IMR-90 (cell line): Measurements from ENCODE around the gene SLTM. TPM values are rescaled to one million over a fixed set of nuclear protein-coding genes. Genes with fewer than 3 reads are reported as not detected.
A peak's percentile ranks its signal among the peaks of the same experiment; 100 is the strongest.

Experiments used
- ATAC-seq: fragments of 200-7000 bp; cut with Tn5 transposase; 2 replicates; pipeline ENCODE4 v1.9.1; 2020; ENCODE audit warnings: low read depth, mild to moderate bottlenecking, moderate library complexity
- BruUV-seq: library from RNA; stranded (reverse); fragments of 400-500 nt; replicated peaks from 2 replicates; lab custom pipeline; 2021; lab: Mats Ljungman, UMichigan
- CTCF ChIA-PET: fragments of 300-600 bp; formaldehyde crosslinking; extraction: SDS; loops from one replicate; lab custom pipeline; 2021; ENCODE audit warnings: antibody characterized with exemption; lab: Yijun Ruan, JAX
- POLR2A ChIA-PET: fragments of 300-600 bp; sonication (Branson Sonifier 250); formaldehyde crosslinking; loops from one replicate; lab custom pipeline; 2022; ENCODE audit warnings: antibody characterized with exemption; ENCODE audit not compliant: unreplicated experiment; lab: Charles Lee
- DNase-seq: peaks from one replicate; pipeline ENCODE4 v3.0.0; 2013
- H2AFZ ChIP-seq: replicated peaks from 2 replicates; pipeline ENCODE3; 2013; ENCODE audit warnings: low read length, mild to moderate bottlenecking; ENCODE audit not compliant: poor library complexity
- H2AK5ac ChIP-seq: 2 replicates; pipeline ENCODE4 v1.6.1; 2013; ENCODE audit warnings: low read depth, low read length, inconsistent platforms
- H2AK9ac ChIP-seq: replicated peaks from 2 replicates; pipeline ENCODE3; 2013; ENCODE audit warnings: mild to moderate bottlenecking, low read depth, low read length, moderate library complexity; ENCODE audit not compliant: poor library complexity
- H2BK120ac ChIP-seq: 2 replicates; pipeline ENCODE4 v1.6.1; 2013; ENCODE audit warnings: low read depth, low read length, inconsistent platforms
- H2BK15ac ChIP-seq: 3 replicates; pipeline ENCODE4 v1.6.1; 2013; ENCODE audit warnings: low read depth, low read length, inconsistent platforms
- H2BK20ac ChIP-seq: 2 replicates; pipeline ENCODE4 v1.6.1; 2013; ENCODE audit warnings: low read depth, mild to moderate bottlenecking, inconsistent platforms, low read length, moderate library complexity
- H2BK5ac ChIP-seq: 2 replicates; pipeline ENCODE4 v1.6.1; 2013; ENCODE audit warnings: mild to moderate bottlenecking, low read depth, low read length, inconsistent platforms; ENCODE audit not compliant: poor library complexity, severe bottlenecking
- H3K14ac ChIP-seq: replicated peaks from 2 replicates; pipeline ENCODE4 v1.6.1; 2013; ENCODE audit warnings: low read depth, low read length, inconsistent platforms
- H3K18ac ChIP-seq: 2 replicates; pipeline ENCODE4 v1.6.1; 2013; ENCODE audit warnings: low read depth, low read length, control low read depth
- H3K23ac ChIP-seq: 2 replicates; pipeline ENCODE4 v1.6.1; 2013; ENCODE audit warnings: low read depth, low read length, inconsistent platforms
- H3K27ac ChIP-seq: 2 replicates; pipeline ENCODE4 v1.5.1; 2013; ENCODE audit warnings: mild to moderate bottlenecking, control low read depth, low read length; ENCODE audit not compliant: insufficient read depth
- H3K27me3 ChIP-seq: 2 replicates; pipeline ENCODE4 v1.6.1; 2013; ENCODE audit warnings: low read length; ENCODE audit not compliant: control insufficient read depth, insufficient read depth
- H3K36me3 ChIP-seq: 2 replicates; pipeline ENCODE4 v1.6.1; 2013; ENCODE audit warnings: low read length, mixed read lengths; ENCODE audit not compliant: control insufficient read depth, insufficient read depth
- H3K4ac ChIP-seq: 2 replicates; pipeline ENCODE4 v1.6.1; 2013; ENCODE audit warnings: low read depth, low read length, inconsistent platforms
- H3K4me1 ChIP-seq: 2 replicates; pipeline ENCODE4 v1.6.1; 2013; ENCODE audit warnings: low read length, mixed read lengths; ENCODE audit not compliant: control insufficient read depth, insufficient read depth
- H3K4me2 ChIP-seq: 2 replicates; pipeline ENCODE4 v1.6.1; 2013; ENCODE audit warnings: low read depth, mild to moderate bottlenecking, control low read depth, low read length, moderate library complexity
- H3K4me3 ChIP-seq: 2 replicates; pipeline ENCODE4 v1.5.1; 2013; ENCODE audit warnings: low read depth, mild to moderate bottlenecking, control low read depth, low read length, moderate library complexity; ENCODE audit not compliant: insufficient read depth
- H3K56ac ChIP-seq: 2 replicates; pipeline ENCODE4 v1.6.1; 2013; ENCODE audit warnings: low read length, inconsistent platforms; ENCODE audit not compliant: insufficient read depth; ENCODE audit errors: extremely low read depth
- H3K79me1 ChIP-seq, 2 experiments: 2 replicates each; pipeline ENCODE4 v1.6.1; 2013; ENCODE audit warnings: low read length in 2 of 2, inconsistent platforms in 1 of 2, low read depth in 1 of 2
- H3K9ac ChIP-seq: 2 replicates; pipeline ENCODE4 v1.6.1; 2013; ENCODE audit warnings: low read depth, low read length, control low read depth
- H3K9me1 ChIP-seq: 2 replicates; pipeline ENCODE4 v1.6.1; 2013; ENCODE audit warnings: low read length, inconsistent platforms; ENCODE audit not compliant: insufficient read depth
- H3K9me3 ChIP-seq: 2 replicates; pipeline ENCODE4 v1.6.1; 2013; ENCODE audit warnings: low read length; ENCODE audit not compliant: control insufficient read depth, insufficient read depth
- H4K20me1 ChIP-seq: 2 replicates; pipeline ENCODE4 v1.6.1; 2013; ENCODE audit warnings: low read length, inconsistent platforms; ENCODE audit not compliant: insufficient read depth
- H4K5ac ChIP-seq: 2 replicates; pipeline ENCODE4 v1.6.1; 2013; ENCODE audit warnings: mild to moderate bottlenecking, low read depth, low read length, control low read depth
- H4K8ac ChIP-seq, 2 experiments: 2 replicates each; pipeline ENCODE4 v1.6.1; 2013; ENCODE audit warnings: low read depth in 2 of 2, low read length in 2 of 2, control low read depth in 1 of 2, inconsistent platforms in 1 of 2
- H4K91ac ChIP-seq: 2 replicates; pipeline ENCODE4 v1.6.1; 2013; ENCODE audit warnings: low read depth, low read length, inconsistent platforms; ENCODE audit not compliant: insufficient read depth
- CEBPB ChIP-seq: IDR thresholded peaks from 2 replicates; pipeline ENCODE4 v1.6.1; 2012; ENCODE audit warnings: low read depth, low read length, improper control_type of control experiment
- CTCF ChIP-seq: conservative IDR thresholded peaks from 2 replicates; pipeline ENCODE4 v1.5.1; 2012; ENCODE audit warnings: mild to moderate bottlenecking, low read depth, low read length, improper control_type of control experiment
- POLR2A ChIP-seq: IDR thresholded peaks from 2 replicates; pipeline ENCODE4 v1.6.1; 2012; ENCODE audit warnings: mild to moderate bottlenecking, low read depth, low read length
- RCOR1 ChIP-seq: IDR thresholded peaks from 2 replicates; pipeline ENCODE4 v1.6.1; 2012; ENCODE audit warnings: mild to moderate bottlenecking, low read length, improper control_type of control experiment; ENCODE audit not compliant: insufficient replicate concordance
- WGBS, 2 experiments: methylation state at CpG; one replicate each; pipeline versions ENCODE4 v1.1.5 to v1.1.7; 2013; ENCODE audit warnings: missing lambda C conversion rate in 2 of 2; ENCODE audit not compliant: insufficient read length in 1 of 2; ENCODE audit errors: extremely low coverage in 2 of 2; 5-methylcytosine and 5-hydroxymethylcytosine counted together
- dilution Hi-C: fragments of 300-500 bp; cut with HindIII; formaldehyde crosslinking; loops from one replicate; pipeline ENCODE4 v1.14.3; 2018; ENCODE audit warnings: low sequenced_read_pairs; ENCODE audit not compliant: unreplicated experiment
- in situ Hi-C: fragments of 300-500 bp; cut with MboI; formaldehyde crosslinking; loops from 3 replicates; pipeline ENCODE4 v1.14.3; 2019; ENCODE audit warnings: low sequenced_read_pairs, inconsistent platforms, mixed read lengths
- intact Hi-C: fragments of 100-400 bp; cut with micrococcal nuclease; formaldehyde crosslinking; loops from 2 replicates; pipeline ENCODE4 v1.10.0; 2022
- polyA plus RNA-seq, 3 experiments: library from polyadenylated mRNA; depleted of rRNA; stranded (reverse); fragments of >200 nt; gene quantifications; 2 replicates each; pipeline ENCODE4 v1.2.3, GENCODE V29; 2012; ENCODE audit warnings: low replicate concordance in 1 of 3
- total RNA-seq: library from RNA; depleted of rRNA; stranded (reverse); fragments of >200 nt; gene quantifications from 2 replicates; pipeline ENCODE4 v1.2.3, GENCODE V29; 2012

SLTM gene
- total and polyA plus RNA-seq, 2 of the 4 experiments (the other 2 are of a cell fraction), result 36.0 to 57.6 TPM

DNA sequence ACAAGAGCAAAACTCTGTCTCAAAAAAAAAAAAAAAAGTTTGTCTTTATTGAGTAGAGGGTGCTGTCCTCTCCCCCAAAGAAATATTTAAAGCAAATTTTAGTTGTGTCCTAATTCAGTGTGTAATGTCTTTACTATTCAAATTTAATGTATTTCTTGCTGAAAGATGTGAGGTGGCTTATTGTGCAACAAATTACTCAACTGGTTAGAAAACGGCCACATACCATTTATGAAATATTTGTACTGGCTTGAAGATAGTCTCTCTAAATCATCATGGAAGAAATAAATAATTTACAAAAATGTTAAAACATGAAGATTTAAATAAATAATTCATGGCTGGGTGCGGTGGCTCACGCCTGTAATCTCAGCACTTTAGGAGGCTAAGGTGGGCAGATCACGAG, 63.0 kb downstream of the SLTM start:
- H3K9me1 ChIP-seq, result no peaks in the 10 kb centered on the region; the same call in 1 of the 2 replicates
- H3K4me3 ChIP-seq, result no peak overlapping the region
- peak; percentile 41 for ATAC-seq
- H3K4ac ChIP-seq, result no peak overlapping the region
- no peak overlapping the region for H3K27ac ChIP-seq
- no peak overlapping the region for H4K91ac ChIP-seq
- H3K18ac ChIP-seq, result no peak overlapping the region
- H3K56ac ChIP-seq, result no peak overlapping the region
- no peak overlapping the region for H2BK15ac ChIP-seq
- DNase-seq, result peak; percentile 60
- POLR2A ChIA-PET, result no interaction called here
- H2BK5ac ChIP-seq, result no peak overlapping the region
- H2AK5ac ChIP-seq, result no peak overlapping the region
- in situ Hi-C loops, result no loop called here
- BruUV-seq, result no TSS peak
- no peak overlapping the region for H2BK20ac ChIP-seq
- no peak overlapping the region for H2AFZ ChIP-seq
- H3K9ac ChIP-seq, result no peak overlapping the region
- CTCF ChIA-PET, result no interaction called here
- no CpG with 5 or more reads among the region's 4 CpGs for WGBS, 2 experiments
- no peak overlapping the region for H4K8ac ChIP-seq
- TF ChIP-seq CEBPB (peak; percentile 93), RCOR1 (no peak), POLR2A (no peak), CTCF (no peak)
- H3K79me1 ChIP-seq, result no peaks in the 10 kb centered on the region; a peak in 1 of 4 replicates
- intact Hi-C loops, result no loop called here
- no peaks in the 10 kb centered on the region for H3K36me3 ChIP-seq
- H4K20me1 ChIP-seq, result no peaks in the 10 kb centered on the region
- no peak overlapping the region for H3K14ac ChIP-seq
- dilution Hi-C loops, result no loop called here
- H2AK9ac ChIP-seq, result no peak overlapping the region
- no peak overlapping the region for H4K5ac ChIP-seq
- no peak overlapping the region for H3K23ac ChIP-seq
- no peak overlapping the region for H2BK120ac ChIP-seq
- H3K4me2 ChIP-seq, result no peak overlapping the region
- H3K4me1 ChIP-seq, result peaks cover 2% of the 10 kb centered on the region; the same call in 1 of the 2 replicates
- H3K27me3 ChIP-seq, result no peaks in the 10 kb centered on the region
- H3K9me3 ChIP-seq, result peaks cover 3% of the 10 kb centered on the region; the same call in 1 of the 2 replicates
